CD4-positive, CD25-positive, alpha-beta regulatory T cell (primary cell): ENCODE data around the gene HRH2. TPM values are rescaled to one million over a fixed set of nuclear protein-coding genes. Genes with fewer than 3 reads are reported as not detected.
A peak's percentile ranks its signal among the peaks of the same experiment; 100 is the strongest.

Source experiments
- ATAC-seq, 2 donors: fragments of 150-1000 bp; cut with Tn5 transposase; one replicate each; pipeline ENCODE4 v1.10.0; 2021; ENCODE audit warnings: low read depth in 2 of 2, moderate number of reproducible peaks in 2 of 2, moderate library complexity in 1 of 2
- DNase-seq, 3 donors: peaks; one replicate each; pipeline versions ENCODE4 v3.0.0 to v3.0.0-alpha.2; 2012 to 2022; ENCODE audit warnings: mixed read lengths in 1 of 3
- H3K27ac ChIP-seq: one replicate; pipeline ENCODE4 v1.7.0; 2013; ENCODE audit warnings: mild to moderate bottlenecking, low read length; ENCODE audit not compliant: insufficient read depth, poor library complexity, severe bottlenecking
- H3K27me3 ChIP-seq: one replicate; pipeline ENCODE4 v1.7.0; 2013; ENCODE audit warnings: low read length; ENCODE audit not compliant: control insufficient read depth, insufficient read depth
- H3K36me3 ChIP-seq: one replicate; pipeline ENCODE4 v1.7.0; 2013; ENCODE audit warnings: mild to moderate bottlenecking, low read length, moderate library complexity; ENCODE audit not compliant: control insufficient read depth, insufficient read depth
- H3K4me1 ChIP-seq: 2 replicates; pipeline ENCODE4 v1.7.0; 2013; ENCODE audit warnings: mild to moderate bottlenecking, low read length; ENCODE audit not compliant: insufficient read depth, control insufficient read depth, poor library complexity, severe bottlenecking
- H3K4me3 ChIP-seq: one replicate; pipeline ENCODE4 v1.7.0; 2013; ENCODE audit warnings: low read depth, mild to moderate bottlenecking, low read length, moderate library complexity
- H3K9me3 ChIP-seq, 2 experiments: 1 replicate in 1 of 2; 2 replicates in 1 of 2; pipeline ENCODE4 v1.7.0; 2013; ENCODE audit warnings: low read length in 2 of 2, mild to moderate bottlenecking in 1 of 2, moderate library complexity in 1 of 2; ENCODE audit not compliant: control insufficient read depth in 2 of 2
- H3K27ac Mint-ChIP-seq, 3 donors: one replicate each; pipeline ENCODE4 v1.8.0; 2020 to 2022; ENCODE audit warnings: mild to moderate bottlenecking in 3 of 3, mixed read lengths in 3 of 3, moderate library complexity in 2 of 3
- H3K27me3 Mint-ChIP-seq: one replicate; pipeline ENCODE4 v1.8.0; 2022; ENCODE audit warnings: mild to moderate bottlenecking, mixed read lengths
- H3K36me3 Mint-ChIP-seq: one replicate; pipeline ENCODE4 v1.8.0; 2020; ENCODE audit warnings: mixed read lengths
- H3K4me1 Mint-ChIP-seq, 4 donors: one replicate each; pipeline ENCODE4 v1.8.0; 2020 to 2022; ENCODE audit warnings: mixed read lengths in 4 of 4, mild to moderate bottlenecking in 1 of 4
- H3K4me3 Mint-ChIP-seq, 4 donors: one replicate each; pipeline ENCODE4 v1.8.0; 2020 to 2022; ENCODE audit warnings: mild to moderate bottlenecking in 4 of 4, mixed read lengths in 4 of 4, moderate library complexity in 3 of 4
- H3K9me3 Mint-ChIP-seq, 7 donors: one replicate each; pipeline ENCODE4 v1.8.0; 2020 to 2022; ENCODE audit warnings: mixed read lengths in 7 of 7, mild to moderate bottlenecking in 3 of 7, moderate library complexity in 2 of 7
- polyA plus RNA-seq, 4 donors: library from polyadenylated mRNA; unstranded; fragments of 300-500 nt; fragmentation: Illumina TruSeq; gene quantifications; one replicate each; pipeline ENCODE4 v1.2.3, GENCODE V29; 2021
- total RNA-seq: library from RNA; stranded (reverse); gene quantifications from one replicate; pipeline ENCODE4 v1.2.3, GENCODE V29; 2022

The HRH2 gene
- total and polyA plus RNA-seq, 5 donors from 2014 or later: 1.6 to 7.0 (median 2.1) TPM

- H3K4me3 Mint-ChIP-seq: no peak overlapping the region
- DNase-seq (no peak), ATAC-seq (peak in 1 of 2 donors; percentile 29)
- H3K36me3 Mint-ChIP-seq: peaks cover 23% of the 10 kb centered on the region
- peaks cover 0 to 33% (median 10%) of the 10 kb centered on the region in 4 donors for H3K4me1 Mint-ChIP-seq
- peaks cover 20% of the 10 kb centered on the region for H3K36me3 ChIP-seq
- H3K4me1 ChIP-seq: no peaks in the 10 kb centered on the region
- no peaks in the 10 kb centered on the region for H3K9me3 ChIP-seq
- H3K27ac ChIP-seq: no peak overlapping the region
- no peak overlapping the region for H3K4me3 ChIP-seq
- H3K27me3 ChIP-seq: no peaks in the 10 kb centered on the region
- no peaks in the 10 kb centered on the region for H3K9me3 Mint-ChIP-seq
- peak overlapping the region in 2 of 3 donors; percentile 55 to 75 for H3K27ac Mint-ChIP-seq
- no peaks in the 10 kb centered on the region for H3K27me3 Mint-ChIP-seq
Observed at GRCh38 chr5:175689147-175689991, 31.5 kb downstream of the HRH2 start.

- no peak overlapping the region for H3K4me3 Mint-ChIP-seq
- no peak for DNase-seq
Observed at GRCh38 chr5:175690025-175690424, 32.2 kb downstream of the HRH2 start.

GRCh38 chr5:175690586-175690985, 32.7 kb downstream of the HRH2 start:
- ATAC-seq (no peak), DNase-seq (no peak)
- H3K4me3 Mint-ChIP-seq: no peak overlapping the region
- Histone ChIP-seq H3K4me3 (no peak overlapping the region), H3K4me1 (peaks cover under 1% of the 10 kb centered on the region), H3K27ac (no peak overlapping the region), H3K27me3 (no peaks in the 10 kb centered on the region), H3K36me3 (peaks cover 8% of the 10 kb centered on the region), H3K9me3 (no peaks in the 10 kb centered on the region)
- peaks cover 3 to 33% (median 9%) of the 10 kb centered on the region in 4 donors for H3K4me1 Mint-ChIP-seq
- H3K36me3 Mint-ChIP-seq: peaks cover 16% of the 10 kb centered on the region
- H3K27me3 Mint-ChIP-seq: no peaks in the 10 kb centered on the region
- H3K27ac Mint-ChIP-seq: peak overlapping the region; percentile 34 to 76 (median 75)
- no peaks in the 10 kb centered on the region for H3K9me3 Mint-ChIP-seq

More at GRCh38 chr5:175690025-175690424, 32.2 kb downstream of the HRH2 start:
- Mint-ChIP-seq H3K27me3 (no peaks in the 10 kb centered on the region), H3K36me3 (peaks cover 16% of the 10 kb centered on the region), H3K4me1 (peaks cover 0 to 30% (median 8%) of the 10 kb centered on the region in 4 donors), H3K27ac (peak overlapping the region in 1 of 3 donors; percentile 75), H3K9me3 (no peaks in the 10 kb centered on the region)
- ATAC-seq: no peak
- Histone ChIP-seq H3K4me1 (no peaks in the 10 kb centered on the region), H3K9me3 (no peaks in the 10 kb centered on the region), H3K27me3 (no peaks in the 10 kb centered on the region), H3K27ac (no peak overlapping the region), H3K4me3 (no peak overlapping the region), H3K36me3 (peaks cover 14% of the 10 kb centered on the region)

GRCh38 chr5:175691761-175692160, 33.9 kb downstream of the HRH2 start:
- Histone ChIP-seq H3K36me3 (peaks cover 4% of the 10 kb centered on the region), H3K4me3 (no peak overlapping the region), H3K9me3 (no peaks in the 10 kb centered on the region), H3K4me1 (peaks cover 12% of the 10 kb centered on the region), H3K27me3 (no peaks in the 10 kb centered on the region), H3K27ac (no peak overlapping the region)
- Mint-ChIP-seq H3K9me3 (no peaks in the 10 kb centered on the region), H3K4me1 (peaks cover 4 to 43% (median 18%) of the 10 kb centered on the region in 4 donors), H3K4me3 (no peak overlapping the region), H3K27me3 (no peaks in the 10 kb centered on the region), H3K36me3 (peaks cover 16% of the 10 kb centered on the region), H3K27ac (no peak overlapping the region)
- DNase-seq (no peak), ATAC-seq (no peak)

GRCh38 chr5:175692235-175692995, 34.5 kb downstream of the HRH2 start:
- DNase-seq: no peak
- H3K27ac Mint-ChIP-seq: peak overlapping the region; percentile 48 to 82 (median 56)

GRCh38 chr5:175692996-175693710, 35.3 kb downstream of the HRH2 start:
- Histone ChIP-seq H3K27me3 (no peaks in the 10 kb centered on the region), H3K36me3 (no peaks in the 10 kb centered on the region), H3K9me3 (no peaks in the 10 kb centered on the region), H3K27ac (no peak overlapping the region), H3K4me3 (no peak overlapping the region), H3K4me1 (peaks cover 14% of the 10 kb centered on the region)
- H3K36me3 Mint-ChIP-seq: peaks cover 12% of the 10 kb centered on the region
- no peak overlapping the region for H3K4me3 Mint-ChIP-seq
- peaks cover 4 to 45% (median 24%) of the 10 kb centered on the region in 4 donors for H3K4me1 Mint-ChIP-seq
- H3K9me3 Mint-ChIP-seq: no peaks in the 10 kb centered on the region
- DNase-seq: no peak
- H3K27me3 Mint-ChIP-seq: no peaks in the 10 kb centered on the region
- ATAC-seq: no peak
- H3K27ac Mint-ChIP-seq: peak overlapping the region; percentile 48 to 82 (median 56)

More at GRCh38 chr5:175692235-175692995, 34.5 kb downstream of the HRH2 start:
- no peaks in the 10 kb centered on the region for H3K27me3 ChIP-seq
- H3K9me3 Mint-ChIP-seq: no peaks in the 10 kb centered on the region
- H3K4me3 ChIP-seq: no peak overlapping the region
- peaks cover 4% of the 10 kb centered on the region for H3K36me3 ChIP-seq
- peaks cover 14% of the 10 kb centered on the region for H3K4me1 ChIP-seq
- H3K9me3 ChIP-seq: no peaks in the 10 kb centered on the region
- peaks cover 4 to 44% (median 18%) of the 10 kb centered on the region in 4 donors for H3K4me1 Mint-ChIP-seq
- ATAC-seq: no peak
- H3K27me3 Mint-ChIP-seq: no peaks in the 10 kb centered on the region
- peaks cover 16% of the 10 kb centered on the region for H3K36me3 Mint-ChIP-seq
- no peak overlapping the region for H3K4me3 Mint-ChIP-seq
- H3K27ac ChIP-seq: no peak overlapping the region

- ATAC-seq (no peak), DNase-seq (no peak)
- H3K9me3 Mint-ChIP-seq: no peaks in the 10 kb centered on the region
- peaks cover 12% of the 10 kb centered on the region for H3K36me3 Mint-ChIP-seq
- no peaks in the 10 kb centered on the region for H3K27me3 Mint-ChIP-seq
- H3K36me3 ChIP-seq: no peaks in the 10 kb centered on the region
- peaks cover 14% of the 10 kb centered on the region for H3K4me1 ChIP-seq
- H3K9me3 ChIP-seq: no peaks in the 10 kb centered on the region
- H3K27ac ChIP-seq: no peak overlapping the region
- no peak overlapping the region for H3K4me3 Mint-ChIP-seq
- peak overlapping the region in 2 of 3 donors; percentile 56 to 82 for H3K27ac Mint-ChIP-seq
- no peaks in the 10 kb centered on the region for H3K27me3 ChIP-seq
- no peak overlapping the region for H3K4me3 ChIP-seq
- peaks cover 4 to 43% (median 25%) of the 10 kb centered on the region in 4 donors for H3K4me1 Mint-ChIP-seq
Observed at GRCh38 chr5:175693741-175694140, 35.9 kb downstream of the HRH2 start.
